Smooth muscle cell (in vitro differentiated cells): ENCODE results near the gene TERC. TPM values are rescaled to one million over a fixed set of nuclear protein-coding genes. Genes with fewer than 3 reads are reported as not detected.
A peak's percentile ranks its signal among the peaks of the same experiment; 100 is the strongest.

Experiments used
- DNase-seq: peaks from one replicate; lab custom pipeline; 2025; ENCODE audit not compliant: unreplicated experiment; lab: John Stamatoyannopoulos, UW
- H2AFZ ChIP-seq: fragments of 200-600 bp; sonication (generic); 2 replicates; pipeline ENCODE4 v1.6.0; 2016; ENCODE audit warnings: antibody characterized with exemption, low read depth, mild to moderate bottlenecking
- H3F3A ChIP-seq: fragments of 200-600 bp; sonication (generic); 2 replicates; pipeline ENCODE4 v1.6.0; 2017; ENCODE audit warnings: antibody characterized with exemption, low read depth
- H3K27ac ChIP-seq: fragments of 200-600 bp; sonication (generic); 2 replicates; pipeline ENCODE4 v1.5.1; 2016; ENCODE audit warnings: low read depth, mild to moderate bottlenecking
- H3K27me3 ChIP-seq: fragments of 200-600 bp; sonication (generic); 2 replicates; pipeline ENCODE4 v1.6.1; 2016; ENCODE audit warnings: low read depth, mild to moderate bottlenecking
- H3K36me3 ChIP-seq: fragments of 200-600 bp; sonication (generic); 2 replicates; pipeline ENCODE4 v1.5.1; 2016; ENCODE audit warnings: low read depth
- H3K4me1 ChIP-seq: fragments of 200-600 bp; sonication (generic); 2 replicates; pipeline ENCODE4 v1.5.1; 2016; ENCODE audit warnings: low read depth
- H3K4me2 ChIP-seq: fragments of 200-600 bp; sonication (generic); 2 replicates; pipeline ENCODE4 v1.6.0; 2016; ENCODE audit warnings: mild to moderate bottlenecking
- H3K4me3 ChIP-seq: fragments of 200-600 bp; sonication (generic); 2 replicates; pipeline ENCODE4 v1.5.1; 2016; ENCODE audit warnings: mild to moderate bottlenecking
- H3K79me2 ChIP-seq: fragments of 200-600 bp; sonication (generic); 2 replicates; pipeline ENCODE4 v1.6.0; 2016; ENCODE audit warnings: low read depth, mild to moderate bottlenecking
- H3K9ac ChIP-seq: fragments of 200-600 bp; sonication (generic); 2 replicates; pipeline ENCODE4 v1.6.0; 2016; ENCODE audit warnings: low read depth
- H3K9me3 ChIP-seq: fragments of 200-600 bp; sonication (generic); replicated peaks from 2 replicates; pipeline ENCODE4 v1.5.1; 2016; ENCODE audit warnings: low read depth
- H4K20me1 ChIP-seq: fragments of 200-600 bp; sonication (generic); 2 replicates; pipeline ENCODE4 v1.6.0; 2016; ENCODE audit warnings: low read depth
- WGBS: methylation state at CpG from one replicate; pipeline ENCODE4 v1.1.7; 2016; ENCODE audit warnings: low lambda C conversion rate; 5-methylcytosine and 5-hydroxymethylcytosine counted together
- polyA plus RNA-seq: library from polyadenylated mRNA; unstranded; fragments of >200 nt; fragmentation: Nextera tagmentation; extraction: Ambion mirVana; gene quantifications from 2 replicates; pipeline ENCODE4 v1.2.1, GENCODE V29; 2016
- total RNA-seq: library from RNA; depleted of rRNA; stranded (reverse); fragments of >200 nt; gene quantifications from 2 replicates; pipeline ENCODE4 v1.2.3, GENCODE V29; 2014
- TF ChIP-seq, protein P1 (sequence below): fragments of 200-600 bp; sonication (generic); IDR thresholded peaks from 2 replicates; pipeline ENCODE4 v1.5.1; 2017; ENCODE audit warnings: borderline replicate concordance, mild to moderate bottlenecking, antibody characterized with exemption; ENCODE audit not compliant: insufficient read depth, poor library complexity, severe bottlenecking

TERC gene
- 148 and 194 TPM in 2 replicates for total RNA-seq
- not detected in 2 replicates for polyA plus RNA-seq

DNA sequence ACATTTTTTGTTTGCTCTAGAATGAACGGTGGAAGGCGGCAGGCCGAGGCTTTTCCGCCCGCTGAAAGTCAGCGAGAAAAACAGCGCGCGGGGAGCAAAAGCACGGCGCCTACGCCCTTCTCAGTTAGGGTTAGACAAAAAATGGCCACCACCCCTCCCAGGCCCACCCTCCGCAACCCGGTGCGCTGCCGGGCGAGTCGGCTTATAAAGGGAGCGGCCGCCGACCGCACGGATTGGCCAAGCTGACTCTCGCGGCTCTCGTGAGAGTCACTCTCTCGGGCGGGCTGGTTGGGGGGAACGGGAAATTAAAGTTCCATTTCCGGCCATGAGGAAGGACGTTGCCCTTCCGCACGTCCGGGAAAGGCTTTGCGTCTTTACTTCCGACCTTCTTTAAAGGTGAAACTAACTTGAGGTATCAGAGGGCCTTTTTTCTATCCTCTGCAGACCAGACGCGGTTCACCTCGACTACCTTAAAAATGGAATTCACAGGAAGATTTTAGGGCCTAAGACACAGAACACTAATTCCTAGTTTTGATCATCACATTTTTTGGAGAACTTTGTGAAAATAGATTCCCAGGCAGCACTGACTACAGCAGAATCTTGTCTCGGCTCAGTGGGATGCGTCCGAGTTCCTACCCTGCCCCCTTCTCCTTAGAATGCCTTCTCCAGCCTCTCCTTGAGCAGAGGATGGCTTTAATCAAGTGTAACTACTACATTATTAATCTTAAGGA is at the start of gene TERC:
Gene TERC, minus strand, starts transcription at position 179 of the 731 bp plus-strand sequence.
- Histone ChIP-seq H3K9me3 (no peaks in the 10 kb centered on the region), H4K20me1 (no peaks in the 10 kb centered on the region), H3K4me3 (peak within 1 kb of the TSS; percentile 62), H2AFZ (peak within 1 kb of the TSS; percentile 76), H3K36me3 (no peaks in the 10 kb centered on the region), H3F3A (peaks cover 23% of the 10 kb centered on the region), H3K79me2 (no peaks in the 10 kb centered on the region), H3K4me2 (peak within 1 kb of the TSS; percentile 87), H3K9ac (peak within 1 kb of the TSS; percentile 74), H3K27me3 (no peaks in the 10 kb centered on the region), H3K27ac (peak within 1 kb of the TSS; percentile 62), H3K4me1 (no peaks in the 10 kb centered on the region)
- peak; percentile 7 for DNase-seq
- TF ChIP-seq, protein P1, sequence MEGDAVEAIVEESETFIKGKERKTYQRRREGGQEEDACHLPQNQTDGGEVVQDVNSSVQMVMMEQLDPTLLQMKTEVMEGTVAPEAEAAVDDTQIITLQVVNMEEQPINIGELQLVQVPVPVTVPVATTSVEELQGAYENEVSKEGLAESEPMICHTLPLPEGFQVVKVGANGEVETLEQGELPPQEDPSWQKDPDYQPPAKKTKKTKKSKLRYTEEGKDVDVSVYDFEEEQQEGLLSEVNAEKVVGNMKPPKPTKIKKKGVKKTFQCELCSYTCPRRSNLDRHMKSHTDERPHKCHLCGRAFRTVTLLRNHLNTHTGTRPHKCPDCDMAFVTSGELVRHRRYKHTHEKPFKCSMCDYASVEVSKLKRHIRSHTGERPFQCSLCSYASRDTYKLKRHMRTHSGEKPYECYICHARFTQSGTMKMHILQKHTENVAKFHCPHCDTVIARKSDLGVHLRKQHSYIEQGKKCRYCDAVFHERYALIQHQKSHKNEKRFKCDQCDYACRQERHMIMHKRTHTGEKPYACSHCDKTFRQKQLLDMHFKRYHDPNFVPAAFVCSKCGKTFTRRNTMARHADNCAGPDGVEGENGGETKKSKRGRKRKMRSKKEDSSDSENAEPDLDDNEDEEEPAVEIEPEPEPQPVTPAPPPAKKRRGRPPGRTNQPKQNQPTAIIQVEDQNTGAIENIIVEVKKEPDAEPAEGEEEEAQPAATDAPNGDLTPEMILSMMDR, result no peak
- WGBS, result 14% methylated on average over 42 of the region's 42 CpGs

DNA sequence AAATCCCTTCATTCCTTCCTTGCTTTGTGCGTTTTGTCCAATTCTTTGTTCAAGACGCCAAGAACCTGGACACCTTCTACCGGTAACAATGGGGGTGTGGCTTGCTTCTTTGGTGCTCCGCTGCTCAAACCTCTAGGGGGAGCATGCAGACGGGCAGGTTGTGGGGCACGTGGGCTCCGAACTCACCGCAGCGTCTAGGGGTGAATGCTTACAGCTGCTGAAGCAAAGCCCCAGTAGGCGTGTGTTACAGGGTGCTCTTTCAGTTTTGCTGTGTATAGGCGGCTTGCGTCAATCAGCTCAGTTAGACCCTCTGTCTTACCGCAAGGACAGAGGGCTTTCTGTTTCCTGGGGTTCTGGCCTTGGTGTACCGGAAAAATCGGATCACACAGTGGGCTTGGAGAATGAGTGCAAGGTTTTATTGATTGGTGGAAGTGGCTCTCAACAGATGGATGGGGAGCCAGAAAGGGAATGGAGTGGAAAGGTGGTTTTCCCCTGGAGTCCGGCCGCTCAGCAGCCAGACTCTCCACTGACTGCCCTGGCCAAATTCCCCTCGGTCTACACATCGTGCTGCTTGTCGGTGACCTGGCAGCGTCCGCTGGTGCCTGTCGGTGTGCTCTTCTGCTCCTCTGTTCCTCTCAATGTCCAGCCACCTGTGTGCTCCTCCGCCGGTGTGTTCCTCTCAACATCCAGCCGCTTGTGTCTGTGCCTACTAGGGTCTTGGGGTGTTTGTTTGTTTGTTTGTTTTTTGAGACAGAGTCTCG is 49.1 kb upstream of the TERC start:
- H3F3A ChIP-seq, result no peaks in the 10 kb centered on the region
- no peak overlapping the region for H3K4me3 ChIP-seq
- no peak overlapping the region for H3K9ac ChIP-seq
- H2AFZ ChIP-seq, result no peak overlapping the region
- H3K9me3 ChIP-seq, result peaks cover 11% of the 10 kb centered on the region
- H3K4me2 ChIP-seq, result peak overlapping the region; percentile 85
- peaks cover 6% of the 10 kb centered on the region for H3K4me1 ChIP-seq
- no peak overlapping the region for H3K27ac ChIP-seq
- no peak for DNase-seq
- no peaks in the 10 kb centered on the region for H4K20me1 ChIP-seq
- TF ChIP-seq, protein P1, result no peak
- H3K27me3 ChIP-seq, result no peaks in the 10 kb centered on the region
- no peaks in the 10 kb centered on the region for H3K36me3 ChIP-seq
- 67% methylated on average over 27 of the region's 27 CpGs for WGBS
- H3K79me2 ChIP-seq, result no peaks in the 10 kb centered on the region

DNA sequence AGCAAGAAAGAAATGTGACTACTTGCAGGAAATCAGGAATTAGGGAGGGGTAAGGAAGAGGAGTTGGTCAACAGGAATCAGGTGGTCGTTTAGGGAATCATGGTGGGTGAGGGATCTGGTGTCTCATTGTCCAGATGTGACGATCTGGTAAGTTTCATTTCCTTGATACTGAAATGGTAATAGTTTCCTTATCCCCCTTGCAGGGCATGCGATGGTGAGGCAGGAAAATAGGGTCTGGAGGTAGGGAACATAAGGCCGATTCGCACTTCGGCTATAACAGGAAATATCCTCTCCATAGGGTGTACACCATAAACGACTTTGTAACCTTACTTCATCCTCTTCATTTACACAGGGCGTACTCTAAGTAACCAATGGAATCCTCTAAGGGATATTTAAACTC is 48.4 kb upstream of the TERC start:
- Histone ChIP-seq H4K20me1 (no peaks in the 10 kb centered on the region), H3F3A (no peaks in the 10 kb centered on the region), H3K36me3 (no peaks in the 10 kb centered on the region), H3K79me2 (no peaks in the 10 kb centered on the region), H3K4me2 (peak overlapping the region; percentile 85), H3K27ac (peak overlapping the region; percentile 51), H3K27me3 (no peaks in the 10 kb centered on the region), H2AFZ (peak overlapping the region; percentile 81), H3K9ac (no peak overlapping the region), H3K4me1 (peaks cover 6% of the 10 kb centered on the region), H3K9me3 (peaks cover 11% of the 10 kb centered on the region), H3K4me3 (peak overlapping the region; percentile 61)
- DNase-seq, result no peak
- TF ChIP-seq, protein P1, result no peak
- WGBS, result 74% methylated on average over 8 of the region's 8 CpGs
